CD4-positive, alpha-beta T cell treated with Interleukin-6 at 100 ng/mL for 8 hours (primary cell): ENCODE data around the gene TAF1D.
A peak's percentile ranks its signal among the peaks of the same experiment; 100 is the strongest.

Source experiments
- DNase-seq: peaks from one replicate; pipeline ENCODE4 v3.0.0-alpha.2; 2020; ENCODE audit warnings: mixed read lengths, low spot score

Gene TAF1D

DNA sequence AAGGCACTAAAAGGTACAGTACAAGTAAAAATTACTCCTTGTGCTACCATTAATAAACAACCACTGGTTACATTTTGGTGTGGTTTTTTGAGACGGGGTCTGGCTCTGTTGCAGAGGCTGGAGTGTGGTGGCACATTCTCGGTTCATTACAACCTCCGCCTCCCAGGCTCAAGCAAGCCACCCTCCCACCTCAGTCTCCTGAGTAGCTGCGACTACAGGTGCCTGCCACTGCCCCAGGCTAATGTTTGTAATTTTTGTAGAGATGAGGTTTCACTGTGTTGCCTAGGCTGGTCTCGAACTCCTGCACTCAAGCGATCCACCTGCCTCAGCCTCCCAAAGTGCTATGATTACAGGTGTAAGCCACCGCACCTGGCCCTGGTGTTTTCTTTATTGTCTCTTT, 20.8 kb downstream of the TAF1D start:
- DNase-seq, result no peak

DNA sequence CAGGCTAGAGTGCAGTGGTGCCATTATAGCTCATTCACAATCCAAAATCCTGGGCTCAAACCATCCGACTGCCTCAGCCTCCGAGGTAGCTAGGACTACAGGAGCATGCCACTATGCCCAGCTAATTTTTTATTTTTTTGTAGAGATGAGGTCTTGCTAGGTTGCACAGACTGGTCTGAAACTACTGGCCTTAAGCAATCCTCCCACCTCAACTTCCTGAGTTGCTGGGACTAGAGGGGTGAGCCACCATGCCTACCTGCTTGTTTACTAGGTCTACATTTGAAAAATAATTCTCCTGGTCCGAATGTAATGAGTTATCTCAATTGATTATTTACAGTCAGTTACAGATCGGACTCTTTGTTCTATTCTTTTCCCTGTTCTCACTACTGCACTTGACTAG, 22.0 kb downstream of the TAF1D start:
- DNase-seq, result no peak

DNA sequence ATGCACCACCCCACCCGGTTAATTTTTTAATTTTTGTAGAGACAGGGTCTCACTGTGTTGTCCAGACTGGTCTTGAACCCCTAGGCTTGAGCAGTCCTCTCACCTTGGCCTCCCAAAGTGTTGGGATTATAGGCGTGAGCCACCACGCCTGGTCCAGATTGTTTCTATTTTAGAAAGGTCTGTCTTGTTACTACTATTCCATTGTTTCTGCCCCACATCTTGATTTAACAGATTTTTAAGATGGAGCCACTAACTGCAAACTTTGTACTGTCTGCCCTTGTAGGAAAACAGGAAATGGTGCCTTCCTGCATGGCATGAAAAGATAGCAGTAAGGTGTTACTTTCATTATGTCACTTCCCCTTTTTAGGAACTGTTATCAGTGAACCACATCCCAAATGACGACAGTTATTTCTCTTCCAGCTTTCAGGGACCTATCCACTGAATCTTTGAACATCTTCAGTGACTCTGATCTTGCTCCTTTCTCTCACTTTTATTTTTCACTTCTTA, 23.2 kb downstream of the TAF1D start:
- peak; percentile 17 for DNase-seq

DNA sequence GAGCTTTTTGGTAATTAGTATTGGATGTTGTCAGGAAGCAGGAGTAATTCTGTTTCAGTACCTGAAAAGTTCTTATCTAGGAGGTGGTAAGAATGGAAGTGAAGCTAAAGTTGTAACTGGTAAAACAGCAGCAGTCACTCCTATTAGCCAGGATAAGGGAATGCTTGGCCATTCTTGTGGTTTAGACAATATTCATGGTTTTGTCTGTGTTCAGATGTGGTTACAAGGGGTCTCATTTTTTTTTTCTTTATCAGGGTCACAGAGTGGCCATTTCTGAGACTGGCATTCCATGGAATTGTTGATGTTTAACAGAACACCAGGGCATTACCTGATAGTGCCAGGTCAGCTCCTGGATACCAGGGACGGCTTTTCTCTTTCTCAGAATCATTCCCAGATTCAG, 23.8 kb downstream of the TAF1D start:
- DNase-seq, result no peak

DNA sequence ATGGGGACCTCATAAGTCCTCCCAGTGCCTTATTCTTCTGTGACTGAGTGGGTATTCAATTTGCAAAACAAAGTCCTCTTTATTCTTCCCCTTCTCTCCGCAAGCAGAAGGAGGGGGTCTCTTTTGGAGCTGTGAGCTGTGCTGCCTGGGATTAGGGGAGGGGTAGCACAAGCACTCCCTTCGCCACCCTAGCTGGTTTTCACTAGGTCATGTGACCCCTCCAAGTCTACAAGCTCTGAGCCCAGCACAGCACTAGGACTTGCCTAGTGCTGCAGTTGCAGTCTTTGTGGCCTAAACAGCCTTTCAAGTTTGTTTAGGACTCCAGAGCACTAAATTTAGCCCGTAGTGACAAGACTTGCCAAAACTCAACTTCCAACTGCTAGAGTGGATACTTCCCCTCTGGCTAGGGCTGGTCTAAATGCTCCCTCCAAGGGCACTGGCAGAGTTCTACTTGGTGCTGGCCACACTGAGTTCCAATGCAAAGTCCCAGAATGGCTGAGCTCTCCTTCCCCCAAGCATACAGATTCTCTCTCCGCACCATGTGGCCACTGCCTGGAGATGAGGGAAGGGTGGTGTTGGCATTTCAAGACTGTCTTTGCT, 25.4 kb downstream of the TAF1D start:
- no peak for DNase-seq

DNA sequence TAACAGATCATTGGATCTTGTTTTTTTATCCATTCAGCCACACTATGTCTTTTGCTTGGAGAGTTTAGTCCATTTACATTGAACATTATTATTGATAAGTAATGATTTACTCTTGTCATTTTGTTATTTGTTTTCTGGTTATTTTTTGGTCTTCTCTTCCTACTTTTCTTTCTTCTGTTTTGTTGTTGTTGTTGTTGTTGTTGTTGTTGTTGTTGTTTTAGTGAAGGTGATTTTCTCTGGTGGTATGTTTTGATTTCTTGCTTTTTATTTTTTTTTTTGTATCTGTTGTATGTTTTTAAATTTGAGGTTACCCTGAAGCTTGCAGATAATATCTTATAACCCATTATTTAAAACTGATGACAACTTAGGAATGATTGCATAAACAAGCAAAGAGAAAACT, 28.6 kb downstream of the TAF1D start:
- no peak for DNase-seq

DNA sequence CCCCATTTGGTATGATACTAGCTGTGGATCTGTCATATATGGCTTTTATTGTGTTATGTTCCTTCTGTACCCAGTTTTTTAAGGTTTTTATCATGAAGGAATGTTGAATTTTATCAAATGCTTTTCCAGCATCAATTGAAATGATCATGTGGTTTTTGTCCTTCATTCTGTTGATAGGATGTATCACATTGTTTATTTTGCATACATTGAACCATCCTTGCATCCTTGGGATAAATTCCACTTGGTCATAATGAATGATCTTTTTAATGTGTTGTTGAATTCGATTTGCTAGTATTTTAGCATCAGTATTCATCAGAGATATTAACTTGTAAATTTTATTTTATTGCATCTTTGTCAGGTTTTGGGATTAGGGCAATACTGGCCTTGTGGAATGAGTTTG, 31.1 kb downstream of the TAF1D start:
- no peak for DNase-seq

DNA sequence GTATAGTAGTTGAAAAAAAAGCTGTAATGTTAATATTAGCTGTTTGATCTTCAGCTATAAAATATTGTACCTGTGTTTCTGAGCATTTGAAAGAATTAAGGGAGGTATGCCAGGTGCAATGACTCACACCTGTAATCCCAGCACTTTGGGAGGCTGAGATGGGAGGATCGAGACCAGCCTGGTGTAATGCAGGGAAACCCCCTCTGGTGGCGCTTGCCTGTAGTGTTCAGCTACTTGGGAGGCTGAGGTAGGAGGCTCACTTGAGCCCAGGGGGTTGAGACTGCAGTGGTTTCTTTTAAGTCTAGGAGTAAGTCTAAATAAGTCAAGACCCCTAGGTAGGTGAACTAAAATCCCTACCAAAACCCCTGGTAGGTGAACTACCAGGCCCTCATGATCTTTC, 37.1 kb downstream of the TAF1D start:
- no peak for DNase-seq

DNA sequence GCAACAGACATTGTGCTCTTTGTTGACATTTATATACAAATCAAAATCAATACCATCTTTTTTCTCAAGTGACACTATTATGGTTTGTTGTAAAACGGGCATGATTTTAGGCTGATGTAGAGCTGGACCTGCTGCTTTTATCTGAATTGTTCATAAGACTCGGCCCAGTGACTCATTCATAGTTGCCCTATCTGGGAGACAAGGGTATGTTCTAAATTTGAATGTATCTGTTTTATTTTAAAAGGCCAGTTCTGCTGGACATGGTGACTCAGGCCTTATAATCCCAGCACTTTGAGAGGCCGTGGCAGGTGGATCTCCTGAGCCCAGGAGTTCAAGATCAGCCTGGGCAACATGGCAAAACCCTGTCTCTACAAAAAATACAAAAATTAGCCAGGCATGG, 40.5 kb downstream of the TAF1D start:
- DNase-seq, result no peak

DNA sequence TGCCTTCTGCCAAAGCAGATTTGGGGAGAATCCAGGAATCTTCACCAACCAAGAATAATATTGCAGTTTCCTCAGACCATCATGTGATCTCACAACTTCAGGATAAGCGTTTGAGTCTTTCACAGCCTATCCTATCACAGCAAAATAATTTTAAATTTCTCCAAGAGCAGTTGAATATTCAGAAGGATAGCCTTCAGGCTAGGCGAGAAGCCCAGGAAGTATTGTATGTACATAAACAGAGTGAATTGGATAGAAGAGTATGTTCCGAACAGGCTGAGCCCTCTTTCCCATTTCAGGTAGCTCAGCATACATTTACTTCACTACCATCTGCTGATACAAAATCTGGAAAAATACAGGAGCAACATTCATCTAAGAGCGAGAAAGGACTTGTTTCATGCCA, 43.7 kb downstream of the TAF1D start:
- no peak for DNase-seq

DNA sequence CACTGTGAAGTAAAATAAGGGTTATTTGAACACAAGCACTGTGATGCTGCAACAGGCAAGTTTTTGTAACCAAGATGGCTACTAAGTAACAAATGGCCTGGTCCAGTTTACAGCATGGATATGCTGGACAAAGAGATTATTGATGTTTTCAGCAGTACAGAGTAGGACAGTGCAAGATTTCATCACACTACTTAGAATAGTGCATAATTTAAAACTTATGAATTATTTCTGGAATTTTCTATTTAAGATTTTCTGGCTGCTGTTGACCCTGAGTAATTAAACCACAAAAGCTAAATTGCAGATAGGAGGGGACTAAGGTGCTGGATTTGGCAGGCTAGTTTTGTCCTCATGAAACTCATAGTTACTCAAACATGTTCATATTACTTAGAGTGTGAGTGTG, 46.7 kb downstream of the TAF1D start:
- no peak for DNase-seq

DNA sequence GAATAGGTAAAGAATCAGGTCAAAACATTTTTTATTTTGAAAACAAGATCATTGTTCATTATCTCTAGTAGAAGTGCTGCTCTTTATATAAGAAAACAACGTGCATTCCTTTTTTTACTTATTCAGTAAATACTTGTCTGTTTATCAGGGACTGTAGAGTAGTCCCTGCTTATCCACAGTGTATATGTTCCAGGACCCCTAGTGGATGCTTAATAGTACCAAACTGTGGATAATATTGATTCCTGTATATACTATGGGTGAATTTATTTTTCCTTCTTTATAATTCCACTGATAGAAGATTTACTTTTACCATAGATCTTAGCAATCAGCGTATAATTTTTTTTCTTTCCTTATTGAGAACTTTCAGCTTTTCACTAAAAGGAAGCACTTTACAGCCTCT, 47.2 kb downstream of the TAF1D start:
- no peak for DNase-seq

DNA sequence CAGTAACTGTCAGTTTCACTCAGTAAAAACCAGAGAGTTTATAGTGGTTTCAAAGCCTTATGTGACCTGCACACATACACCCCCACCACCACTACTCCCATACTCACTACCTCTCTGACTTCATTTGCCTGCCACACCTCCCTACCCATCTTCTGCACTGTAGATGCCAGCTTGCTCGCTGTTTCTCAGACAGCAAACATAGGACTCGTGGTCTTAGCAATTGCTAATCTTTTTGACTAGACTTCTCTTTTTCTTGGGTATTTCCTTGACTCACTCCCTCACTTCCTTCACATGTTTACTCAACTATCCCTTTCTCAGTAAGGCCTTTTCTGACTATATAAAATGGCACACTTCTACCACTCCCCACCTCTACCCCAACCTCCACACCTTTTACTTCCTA, 52.1 kb downstream of the TAF1D start:
- no peak for DNase-seq

DNA sequence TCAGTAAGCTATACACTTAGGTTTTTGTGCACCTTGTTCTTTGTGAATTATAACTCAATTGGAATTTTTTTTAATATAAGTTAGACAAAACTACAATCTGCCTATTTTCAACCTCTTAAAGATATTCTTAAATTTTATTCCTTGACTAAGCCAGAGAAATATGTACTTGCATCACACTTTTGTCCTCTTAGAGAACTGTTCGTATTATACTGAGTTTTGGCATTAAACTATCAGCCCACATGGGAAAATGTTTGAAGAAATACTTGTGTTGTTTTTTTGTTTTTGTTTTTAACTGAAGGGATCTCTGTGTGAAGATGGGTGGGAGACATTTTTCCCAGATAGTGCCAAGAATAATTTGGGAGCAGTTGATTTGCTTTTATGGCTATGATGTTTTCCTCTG, 54.5 kb downstream of the TAF1D start:
- DNase-seq, result no peak

DNA sequence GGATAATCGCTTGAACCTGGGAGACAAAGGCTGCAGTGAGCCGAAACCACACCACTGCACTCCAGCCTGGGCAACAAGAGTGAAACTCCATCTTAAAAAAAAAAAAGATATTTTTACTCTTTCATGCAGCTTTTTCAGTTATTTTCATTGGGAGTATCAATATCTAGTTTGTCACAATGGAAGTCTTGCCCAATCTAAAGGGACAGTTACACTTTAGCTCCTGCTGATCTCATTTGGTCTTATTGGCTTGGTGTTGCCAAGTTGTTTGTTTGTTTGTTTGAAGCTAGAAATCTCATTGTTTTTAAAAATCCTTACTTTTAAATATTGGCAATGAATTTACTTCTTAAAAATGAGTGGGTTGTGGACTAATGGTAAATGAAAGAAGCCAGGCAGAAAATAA, 55.1 kb downstream of the TAF1D start:
- no peak for DNase-seq
